Cerebellar cortex (tissue), 1 donor: Measurements from ENCODE around the gene METTL22.

Source experiments
- DNase-seq: peaks from one replicate; pipeline ENCODE4 v3.0.0-alpha.2; 2015; ENCODE audit warnings: low spot score

METTL22 gene

GRCh38 chr16:8621572-8622314 lies at the start of gene METTL22:
Gene METTL22 (plus strand): TSS chr16:8621698. CDS start chr16:8625666, 3,968 bp downstream.
- DNase-seq: peak; percentile 83

- no peak for DNase-seq
Observed at GRCh38 chr16:8572063-8572918, 49.2 kb upstream of the METTL22 start.

GRCh38 chr16:8572919-8573724 lies 48.4 kb upstream of the METTL22 start:
- DNase-seq: peak; percentile 22

- DNase-seq: no peak
Observed at GRCh38 chr16:8575399-8575798, 46.1 kb upstream of the METTL22 start.

GRCh38 chr16:8576141-8577004 lies 45.1 kb upstream of the METTL22 start:
- no peak for DNase-seq

GRCh38 chr16:8577678-8578304 lies 43.7 kb upstream of the METTL22 start:
- no peak for DNase-seq

- no peak for DNase-seq
Observed at GRCh38 chr16:8579559-8579958, 41.9 kb upstream of the METTL22 start.

- DNase-seq: no peak
Observed at GRCh38 chr16:8581831-8582580, 39.5 kb upstream of the METTL22 start.

- DNase-seq: no peak
Observed at GRCh38 chr16:8583199-8583598, 38.3 kb upstream of the METTL22 start.

GRCh38 chr16:8583732-8584131 lies 37.8 kb upstream of the METTL22 start:
- no peak for DNase-seq

GRCh38 chr16:8585041-8585440 lies 36.5 kb upstream of the METTL22 start:
- no peak for DNase-seq

GRCh38 chr16:8585857-8586256 lies 35.6 kb upstream of the METTL22 start:
- no peak for DNase-seq

- DNase-seq: no peak
Observed at GRCh38 chr16:8587065-8587464, 34.4 kb upstream of the METTL22 start.

- DNase-seq: no peak
Observed at GRCh38 chr16:8588682-8589056, 32.8 kb upstream of the METTL22 start.

GRCh38 chr16:8589057-8589899 lies 32.2 kb upstream of the METTL22 start:
- no peak for DNase-seq

GRCh38 chr16:8589900-8590688 lies 31.4 kb upstream of the METTL22 start, which contains the start of gene TMEM114:
Gene TMEM114 (minus strand): TSS chr16:8590511. CDS start chr16:8589838, 673 bp downstream.
- no peak for DNase-seq

GRCh38 chr16:8590811-8591210 lies 30.7 kb upstream of the METTL22 start:
- no peak for DNase-seq

- no peak for DNase-seq
Observed at GRCh38 chr16:8591451-8591850, 30.0 kb upstream of the METTL22 start.
